Motor neuron (in vitro differentiated cells): Measurements from ENCODE around the gene USP15. TPM values are rescaled to one million over a fixed set of nuclear protein-coding genes. Genes with fewer than 3 reads are reported as not detected.

Experiments
- total RNA-seq, 8 experiments: library from RNA; unstranded; fragments of 300-600 nt; gene quantifications; 2 replicates each; pipeline versions ENCODE4 v1.2.3 to v1.2.4, GENCODE V29; 2022

USP15 gene
- total RNA-seq, 8 experiments from 2014 or later, result 47.1 to 92.0 (median 67.7) TPM

Other genes starting within 250 kb of the USP15 start
- 10 to 100 TPM; 19.2 to 84.6 (median 39.7) TPM for gene MON2, start 206.4 kb downstream of the USP15 start, total RNA-seq